ENCODE data around the gene CD6.
"Not testable (repeated sequence)": the region's sequence is repeated elsewhere in the genome, so short reads cannot be mapped to it uniquely, and the experiment has no call there.

The CD6 gene

GRCh38 chr11:60957188-60957587 is 14.3 kb upstream of the CD6 start:
- DNase-seq, result no peak

DNA sequence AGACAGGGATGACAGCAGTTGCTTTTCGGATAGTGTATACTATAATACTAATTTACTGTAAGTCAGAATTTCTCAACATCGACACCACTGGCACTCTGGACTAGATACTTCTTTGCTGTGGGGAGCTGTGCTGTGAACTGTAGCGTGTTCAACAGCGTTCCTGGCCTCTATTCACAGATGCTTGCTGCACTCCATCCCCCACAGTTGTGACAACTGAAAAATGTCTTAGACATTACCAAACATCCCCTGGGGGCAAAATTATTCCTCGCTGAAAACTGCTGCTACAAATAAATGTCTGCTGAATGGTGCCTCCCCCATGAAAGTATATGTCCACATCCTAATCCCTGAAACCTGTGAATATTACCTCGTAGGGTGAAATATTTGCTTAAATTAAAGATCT is 12.0 kb upstream of the CD6 start:
- no peak for DNase-seq

GRCh38 chr11:60960405-60960804 is 11.1 kb upstream of the CD6 start:
- no peak for DNase-seq

GRCh38 chr11:60964801-60965200 is 6.7 kb upstream of the CD6 start:
- no peak for DNase-seq

DNA sequence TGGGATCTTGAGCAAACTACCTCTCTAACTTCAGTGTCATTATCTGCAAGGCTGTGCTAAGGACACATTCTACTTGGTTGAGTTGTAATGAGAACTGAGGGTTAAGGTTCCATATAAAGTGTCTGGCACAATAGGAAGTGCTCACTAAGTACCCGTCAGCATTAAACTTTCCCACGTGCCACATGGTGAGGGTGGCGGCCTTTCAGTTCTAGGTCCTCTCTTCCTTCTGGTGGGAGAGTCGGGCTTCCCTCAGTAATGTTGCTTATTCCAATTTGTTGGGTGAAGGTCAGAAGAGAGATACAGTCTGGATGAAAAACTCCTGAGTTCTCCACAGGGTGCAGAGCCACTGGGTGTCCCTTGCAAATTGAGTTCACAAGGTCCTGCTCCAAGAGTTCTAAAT is 4.6 kb upstream of the CD6 start:
- no peak for DNase-seq

GRCh38 chr11:60968223-60968622 is 3.3 kb upstream of the CD6 start:
- no peak for DNase-seq

- no peak for DNase-seq
Observed at GRCh38 chr11:60970369-60970774, 1.1 kb upstream of the CD6 start.

DNA sequence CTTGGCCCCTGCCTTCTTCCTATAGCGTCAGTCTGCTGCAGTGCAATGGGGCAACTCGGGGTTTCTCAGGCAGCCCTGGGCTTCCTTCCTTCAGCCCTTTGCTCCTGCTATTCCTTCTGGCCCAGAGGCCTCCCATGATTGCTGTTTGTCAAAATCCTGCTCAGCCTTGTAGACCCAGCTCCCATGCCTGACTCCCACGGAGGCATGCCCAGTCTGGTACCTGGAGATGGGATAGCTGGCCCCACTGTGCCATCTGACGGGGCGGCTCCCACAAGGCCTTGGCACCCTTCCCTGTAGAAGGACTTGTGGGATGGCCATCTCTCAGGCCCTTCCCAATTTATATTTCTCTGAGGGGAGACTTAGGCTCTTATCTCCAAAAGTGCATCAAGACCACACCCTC is 590 bp upstream of the CD6 start:
- no peak for DNase-seq

DNA sequence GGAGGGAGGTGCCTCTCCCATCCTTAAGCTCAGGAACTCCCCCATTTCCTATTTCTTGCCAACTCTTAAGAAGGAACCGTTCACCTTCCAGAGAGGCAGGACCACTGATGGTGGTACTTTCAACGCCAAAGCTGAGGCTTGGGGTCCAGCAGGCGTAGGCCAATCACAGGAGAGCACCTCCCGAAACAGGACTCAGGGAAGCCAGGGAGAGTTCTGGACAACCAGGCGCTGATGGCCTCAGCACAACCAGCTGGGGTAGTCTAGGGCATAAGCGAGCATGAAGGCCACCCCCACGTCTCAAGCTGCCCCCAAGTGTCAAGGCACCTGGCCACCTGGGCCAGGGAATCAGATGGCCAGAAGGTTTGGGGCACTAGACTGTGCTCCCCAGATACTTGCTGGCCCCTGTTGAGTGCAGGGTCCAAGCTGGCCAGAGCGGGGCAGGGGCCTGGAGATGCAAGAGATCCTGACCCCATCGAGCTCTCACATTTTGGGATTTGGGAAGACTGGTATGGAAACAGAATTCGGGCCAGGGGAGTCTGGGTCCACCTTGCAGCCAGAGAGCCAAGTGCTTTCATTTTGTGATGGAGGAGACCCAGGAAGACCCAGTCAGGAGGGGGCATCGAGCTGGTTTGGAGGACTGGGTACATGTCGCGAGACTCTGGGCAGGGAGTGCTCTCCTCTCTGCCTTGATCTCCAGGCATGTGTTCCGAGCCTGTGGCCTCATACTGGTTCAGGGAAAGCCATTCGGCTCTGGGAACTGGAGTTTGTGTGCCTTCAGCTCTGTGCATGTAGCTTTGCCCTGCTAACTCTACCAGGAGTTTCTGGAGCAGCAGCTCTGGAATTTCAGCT is 926 bp downstream of the CD6 start:
- DNase-seq, result no peak

GRCh38 chr11:60973699-60974098 is 2.2 kb downstream of the CD6 start:
- no peak for DNase-seq

- DNase-seq, result not testable (repeated sequence)
Observed at GRCh38 chr11:60974316-60974715, 2.8 kb downstream of the CD6 start.

- DNase-seq, result no peak
Observed at GRCh38 chr11:60974726-60975125, 3.2 kb downstream of the CD6 start.

DNA sequence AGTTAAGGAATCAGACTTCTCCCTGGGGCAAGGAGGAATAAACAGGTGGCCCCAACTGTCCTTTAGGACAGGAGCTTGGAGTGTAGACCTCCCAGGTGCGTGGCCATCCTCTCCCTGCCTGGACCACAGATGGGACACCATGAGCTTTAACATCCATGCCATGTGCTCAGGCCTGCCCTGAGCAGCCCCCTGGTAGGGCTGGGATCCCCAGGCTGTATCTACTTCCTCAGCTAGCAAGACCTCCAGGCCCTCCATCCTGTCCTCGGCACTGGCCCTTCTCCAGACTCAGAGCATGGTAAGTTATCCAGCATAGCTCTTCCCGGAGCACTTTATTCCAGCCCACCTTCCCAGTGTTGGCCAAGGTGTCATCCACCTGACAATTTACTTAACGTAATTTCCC is 5.7 kb downstream of the CD6 start:
- DNase-seq, result no peak

- DNase-seq, result no peak
Observed at GRCh38 chr11:60977836-60978235, 6.4 kb downstream of the CD6 start.

DNA sequence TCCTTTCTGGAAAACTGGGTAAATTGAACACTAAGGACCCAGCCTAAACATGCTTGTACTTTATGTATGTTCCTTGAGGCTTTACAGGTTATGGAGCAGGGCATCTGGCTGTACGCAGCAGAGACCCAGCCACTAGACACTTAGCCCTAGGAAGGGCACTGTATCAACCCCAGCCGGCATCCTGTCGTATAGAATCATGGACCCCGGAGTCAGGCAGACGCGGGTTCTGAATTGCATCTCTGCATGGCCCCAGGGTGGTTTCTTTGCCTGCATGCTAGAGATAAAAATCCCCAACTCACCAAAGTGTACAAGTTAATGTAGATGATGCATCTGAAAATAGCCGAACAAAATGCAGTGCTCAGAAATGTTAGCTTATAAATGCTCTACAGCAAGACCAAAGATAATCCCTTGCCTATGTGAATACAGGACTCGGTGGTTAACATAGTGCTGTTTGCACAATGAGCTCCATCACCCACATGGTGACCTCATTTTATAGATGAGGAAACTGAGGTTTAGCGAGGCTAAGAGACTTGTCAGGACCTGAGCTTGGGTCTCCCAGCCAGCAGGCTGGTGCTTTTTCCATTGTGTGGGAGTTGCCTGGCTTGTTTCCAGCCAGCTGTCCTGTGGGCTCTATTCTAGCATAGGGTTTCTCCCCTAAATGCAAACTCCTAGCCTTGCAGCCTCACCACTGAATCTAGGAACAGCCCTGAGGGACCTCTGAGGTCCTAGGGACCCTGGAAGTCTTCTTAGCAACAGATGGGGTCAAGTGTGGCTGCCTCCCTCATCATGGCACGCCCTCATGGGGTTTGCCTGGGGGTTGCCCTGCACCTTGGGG is 7.3 kb downstream of the CD6 start:
- DNase-seq, result no peak

DNA sequence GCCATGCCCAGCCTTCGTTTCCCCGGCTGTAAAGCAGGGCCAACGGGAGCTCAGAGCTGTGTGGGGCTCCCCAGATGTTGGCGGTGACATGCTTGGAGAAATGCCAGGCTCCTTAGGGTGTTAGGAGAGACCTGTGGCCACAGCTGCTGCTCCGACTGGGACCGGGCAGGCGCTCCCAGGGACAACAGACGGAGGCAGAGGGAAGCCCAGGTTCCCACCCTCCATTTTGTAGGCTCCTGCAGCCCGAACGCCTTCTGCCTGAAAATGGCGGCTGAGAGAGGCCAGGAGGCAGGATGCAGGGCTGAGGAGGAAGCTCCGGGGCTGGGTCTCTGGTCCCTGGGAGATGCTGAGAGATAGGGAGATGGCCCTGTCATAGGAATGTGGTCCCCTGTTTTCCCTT is 10.0 kb downstream of the CD6 start:
- no peak for DNase-seq

DNA sequence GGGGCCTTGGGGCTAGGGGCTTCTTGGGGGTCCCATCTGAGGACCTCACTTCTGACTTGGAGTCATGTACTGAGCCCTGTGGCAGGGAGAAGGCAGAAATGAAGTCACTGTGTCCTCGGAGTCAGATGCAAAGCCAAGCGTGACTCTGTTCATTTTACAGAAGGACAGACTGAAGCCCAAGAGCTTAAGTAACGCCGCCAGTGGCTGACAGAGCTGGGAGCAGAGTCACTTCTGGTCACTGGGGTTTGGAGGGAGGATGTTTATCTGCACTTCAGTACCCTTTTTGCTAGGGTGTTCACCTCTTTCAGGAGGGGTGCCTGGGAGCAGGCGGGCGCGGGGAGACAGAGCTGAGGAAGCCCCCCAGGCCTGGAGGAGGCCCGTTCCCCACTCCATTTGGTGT is 10.7 kb downstream of the CD6 start:
- DNase-seq, result no peak

- no peak for DNase-seq
Observed at GRCh38 chr11:60984149-60984548, 12.7 kb downstream of the CD6 start.

DNA sequence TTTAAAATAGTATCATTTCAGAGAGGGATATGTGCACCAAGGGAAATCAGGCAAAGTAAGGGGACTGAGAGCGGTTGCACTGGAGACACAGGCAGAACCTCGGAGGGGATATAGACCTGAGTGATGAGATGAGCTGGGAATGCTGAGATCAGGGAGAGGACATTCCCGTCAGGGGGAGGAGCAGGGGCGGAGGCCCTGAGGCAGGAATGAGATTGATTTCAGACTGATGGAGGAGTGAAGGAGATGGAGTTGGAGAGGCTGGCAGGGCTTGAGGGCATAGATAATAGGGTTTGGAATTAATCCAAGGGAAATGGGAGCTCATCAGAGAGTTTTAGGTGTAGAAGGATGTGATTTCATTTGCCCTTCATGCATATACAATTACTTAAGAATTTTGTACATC is 13.2 kb downstream of the CD6 start:
- DNase-seq, result no peak

DNA sequence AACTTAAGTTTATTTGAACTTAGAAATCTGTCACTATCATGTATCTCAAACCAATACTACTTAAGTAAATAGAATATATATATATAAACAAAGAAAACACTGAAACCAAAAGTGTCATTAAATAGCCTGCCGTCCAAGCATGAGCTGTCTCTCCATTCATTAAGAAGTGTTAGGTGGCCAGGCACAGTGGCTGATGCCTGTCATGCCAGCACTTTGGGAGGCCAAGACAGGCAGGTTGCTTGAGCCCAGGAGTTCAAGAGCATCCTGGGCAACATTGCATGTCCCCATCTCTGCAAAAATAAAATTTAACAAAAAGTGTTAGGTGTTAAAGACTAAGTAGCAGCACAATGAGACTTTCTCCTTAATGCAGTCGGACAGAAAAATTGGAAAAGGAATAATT is 14.0 kb downstream of the CD6 start:
- DNase-seq, result no peak

GRCh38 chr11:60985991-60986915 is 14.8 kb downstream of the CD6 start:
- no peak for DNase-seq

DNA sequence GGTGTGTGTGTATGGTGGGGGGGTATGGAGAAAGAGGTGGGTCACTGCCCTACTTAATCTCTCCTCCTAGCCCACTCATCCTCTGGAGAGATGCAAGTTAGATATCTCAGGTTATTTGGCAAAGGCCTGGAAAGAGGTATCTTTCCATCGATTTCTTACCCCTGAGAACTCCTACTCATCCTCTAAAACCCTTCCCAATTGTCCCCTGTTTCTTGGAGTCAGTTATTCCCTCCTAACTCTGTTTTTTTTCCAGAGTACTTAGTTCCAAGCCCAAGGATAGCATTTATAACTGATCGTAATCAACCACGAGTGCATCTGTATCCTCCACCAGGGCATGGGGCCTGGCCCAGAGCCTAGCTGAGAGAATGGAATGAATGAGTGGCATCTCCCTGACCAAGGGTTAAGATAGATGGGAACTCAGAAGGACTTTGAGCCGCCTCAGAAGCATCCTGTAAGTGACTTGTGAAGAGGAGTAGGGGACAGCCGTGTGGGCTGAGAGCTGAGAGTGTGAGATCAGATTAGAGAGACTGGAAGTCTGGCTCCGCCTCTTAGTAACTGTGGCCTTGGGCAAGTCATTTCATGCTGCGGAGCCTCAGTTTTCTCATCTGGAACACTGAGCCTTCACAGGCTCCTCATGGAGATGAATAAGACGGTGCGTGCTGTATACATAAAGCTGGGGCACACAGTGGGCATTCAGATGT is 16.2 kb downstream of the CD6 start:
- no peak for DNase-seq

GRCh38 chr11:60988658-60989057 is 17.2 kb downstream of the CD6 start:
- no peak for DNase-seq

All from NCI-H2227 treated with DMSO at 0.1 percent for 48 hours (cell line).